ENCODE data around the gene LRP5.
"Not testable (repeated sequence)": the region's sequence is repeated elsewhere in the genome, so short reads cannot be mapped to it uniquely, and the experiment has no call there.

LRP5 gene

DNA sequence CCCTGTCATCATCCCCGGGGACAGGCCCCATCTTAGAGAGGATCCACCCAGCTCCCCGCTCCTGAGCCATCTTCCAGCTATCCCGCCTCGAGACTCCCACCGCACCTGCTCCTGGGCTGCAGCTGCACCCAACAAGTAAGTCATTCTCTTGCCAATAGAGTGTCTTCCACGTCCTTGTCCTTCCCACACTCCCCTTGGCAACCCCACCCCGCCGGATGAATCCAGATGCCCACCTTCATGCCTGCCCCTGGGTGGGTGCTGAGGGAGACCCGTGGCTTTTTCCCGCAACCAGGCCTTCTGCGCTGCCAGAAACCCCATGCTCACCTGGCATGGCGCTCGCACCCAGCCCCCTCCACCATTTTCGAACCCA is 29.5 kb upstream of the LRP5 start:
- no peak for DNase-seq

DNA sequence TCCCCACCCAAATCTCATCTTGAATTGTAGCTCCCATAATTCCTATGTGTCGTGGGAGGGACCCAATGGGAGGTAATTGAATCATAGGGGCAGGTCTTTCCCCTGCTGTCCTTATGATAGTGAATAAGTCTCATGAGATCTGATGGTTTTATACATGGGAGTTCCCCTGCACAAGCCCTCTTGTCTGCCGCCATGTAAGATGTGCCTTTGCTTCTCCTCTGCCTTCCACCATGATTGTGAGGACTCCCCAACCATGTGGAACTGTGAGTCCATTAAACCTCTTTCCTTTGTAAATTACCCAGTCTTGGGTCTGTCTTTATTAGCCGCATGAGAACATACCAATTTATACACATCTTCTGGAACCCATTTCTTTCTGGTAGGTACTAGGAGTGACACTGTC is 27.8 kb upstream of the LRP5 start:
- not testable (repeated sequence) for DNase-seq

DNA sequence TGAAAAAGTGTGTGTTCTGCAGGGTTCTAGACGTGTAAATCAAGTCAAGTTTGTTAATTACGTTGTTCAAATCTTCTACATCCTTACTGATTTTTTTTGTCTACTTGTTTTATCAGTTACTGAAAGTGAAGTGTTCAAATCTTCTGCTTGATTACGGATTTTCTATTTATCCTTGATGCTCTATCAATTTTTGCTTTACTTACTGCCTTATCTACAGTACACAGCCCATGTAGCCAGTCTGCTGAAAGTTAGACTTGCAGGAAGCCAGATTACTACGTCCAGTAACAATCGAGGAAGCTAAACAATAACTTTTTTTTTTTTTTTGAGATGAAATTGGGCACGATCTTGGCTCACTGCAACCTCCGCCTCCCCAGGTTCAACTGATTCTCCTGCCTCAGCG is 25.0 kb upstream of the LRP5 start:
- DNase-seq, result no peak

DNA sequence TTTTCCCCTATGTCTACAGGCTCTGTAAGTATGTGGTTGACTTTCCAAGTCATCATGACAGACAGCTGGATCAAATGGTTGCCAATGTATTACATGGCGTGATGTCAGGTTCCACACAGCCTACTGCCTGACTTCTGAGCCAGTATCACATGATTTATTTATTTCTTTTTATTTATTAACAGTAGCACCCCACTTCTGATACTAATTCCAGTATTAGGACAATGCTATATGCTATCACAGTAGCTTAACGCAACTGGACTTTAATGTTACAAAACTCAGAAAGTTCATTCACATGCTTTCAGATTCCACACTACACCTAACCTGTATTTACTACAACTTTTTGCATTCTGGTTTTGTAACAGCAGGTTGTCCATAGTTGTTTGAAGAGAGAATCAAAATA is 22.9 kb upstream of the LRP5 start:
- DNase-seq, result no peak

DNA sequence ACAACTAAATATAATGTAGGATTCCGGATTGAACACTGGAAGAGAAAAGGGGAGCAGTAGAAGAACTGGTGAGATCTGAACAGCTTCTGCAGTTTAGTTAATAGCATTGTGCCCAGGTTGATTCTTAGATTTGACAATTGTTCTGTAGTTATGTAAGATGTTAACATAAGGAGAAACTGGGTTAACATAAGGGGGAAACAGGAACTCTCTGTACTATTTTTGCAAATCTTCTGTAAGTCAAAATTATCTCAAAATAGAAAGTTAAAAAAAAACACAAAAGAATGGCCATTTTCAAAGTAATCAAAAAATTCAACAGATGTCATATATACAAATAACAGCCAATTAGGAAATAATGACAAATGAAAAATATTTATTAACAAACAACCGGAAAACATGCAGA is 18.7 kb upstream of the LRP5 start:
- DNase-seq, result no peak

DNA sequence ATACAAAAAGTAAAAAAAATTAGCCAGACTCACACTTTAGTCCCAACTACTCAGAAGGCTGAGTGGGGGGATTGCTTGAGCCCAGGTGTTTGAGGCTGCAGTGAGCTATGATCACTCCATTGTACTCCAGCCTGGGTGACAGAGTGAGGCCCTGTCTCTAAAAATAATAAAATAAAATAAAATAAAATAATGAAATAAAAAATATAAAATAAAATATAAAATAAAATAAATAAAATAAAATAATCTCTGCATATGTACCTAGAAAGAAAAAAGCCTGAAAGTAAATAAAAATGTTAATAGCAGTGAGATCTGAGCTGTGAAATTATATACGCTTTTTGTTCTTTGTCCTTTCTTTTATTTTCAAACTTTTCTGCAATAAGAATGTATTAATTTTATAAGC is 17.1 kb upstream of the LRP5 start:
- DNase-seq, result no peak

DNA sequence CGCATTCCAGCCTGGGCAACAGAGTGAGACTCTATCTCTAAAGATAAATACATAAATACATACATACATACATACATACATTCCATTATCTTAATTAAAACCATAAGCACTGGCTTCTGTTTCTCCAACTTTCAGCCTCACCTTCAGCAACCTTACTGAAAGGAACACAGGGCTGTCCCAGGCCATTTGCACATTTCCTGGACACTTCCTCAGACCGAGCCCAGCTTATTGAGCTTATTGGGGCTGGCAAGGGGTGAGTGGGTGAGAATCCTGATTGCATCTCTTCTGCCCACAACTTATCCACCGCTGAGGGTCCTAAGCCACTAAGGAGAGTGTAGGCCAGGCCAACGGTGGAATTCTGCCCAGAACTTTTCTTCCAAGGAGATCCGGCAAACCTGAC is 16.5 kb upstream of the LRP5 start:
- no peak for DNase-seq

DNA sequence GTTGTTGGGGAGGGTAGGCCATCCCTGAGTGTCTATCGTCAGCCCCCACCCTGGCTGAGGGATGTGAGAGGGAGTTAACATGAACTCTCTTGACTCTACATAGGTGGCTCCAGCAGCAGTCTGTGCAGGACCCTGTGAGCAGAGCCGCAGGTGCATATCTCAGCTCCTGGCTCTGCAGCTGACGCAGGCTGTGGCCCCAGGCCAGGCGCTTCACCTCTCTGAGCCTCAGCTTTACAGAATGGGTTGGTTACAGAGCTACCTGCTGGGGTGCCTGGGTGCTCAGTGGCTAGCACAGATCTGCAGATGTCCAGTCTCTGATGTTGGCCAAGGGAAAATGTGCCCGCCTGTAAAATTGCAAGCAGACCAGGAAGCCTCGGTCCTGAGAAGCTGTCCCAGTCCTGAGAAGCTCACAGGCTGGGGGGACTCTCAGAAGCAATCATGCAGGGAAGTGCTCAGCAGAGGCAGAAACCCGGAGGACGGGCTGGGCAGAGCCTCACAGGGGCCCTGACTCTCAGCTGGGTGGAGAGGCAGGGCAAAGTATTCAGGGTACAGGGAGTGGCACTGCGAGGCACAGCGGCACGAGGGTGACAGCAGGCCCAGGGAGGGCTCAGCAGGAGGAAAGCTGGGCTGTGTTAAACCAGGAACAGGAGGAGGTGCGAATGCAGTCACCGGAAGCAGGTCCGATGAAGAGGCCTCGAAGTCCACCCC is 15.9 kb upstream of the LRP5 start:
- no peak for DNase-seq

DNA sequence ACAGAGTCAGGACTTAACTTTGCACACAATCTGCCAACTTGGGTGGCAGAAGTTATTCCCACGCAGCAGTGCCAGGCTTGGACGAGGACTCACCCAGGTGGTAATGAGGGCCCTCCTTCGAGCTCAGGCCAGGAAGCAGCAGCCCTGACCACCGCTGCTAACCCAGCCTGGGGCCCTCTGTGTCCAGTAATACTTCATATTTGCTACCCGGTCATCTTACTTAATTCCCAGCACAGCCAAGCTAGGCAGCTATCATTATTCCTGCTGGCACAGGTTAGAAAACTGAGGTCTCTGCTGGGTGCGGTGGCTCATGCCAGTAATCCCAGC is 15.4 kb upstream of the LRP5 start:
- DNase-seq, result no peak

DNA sequence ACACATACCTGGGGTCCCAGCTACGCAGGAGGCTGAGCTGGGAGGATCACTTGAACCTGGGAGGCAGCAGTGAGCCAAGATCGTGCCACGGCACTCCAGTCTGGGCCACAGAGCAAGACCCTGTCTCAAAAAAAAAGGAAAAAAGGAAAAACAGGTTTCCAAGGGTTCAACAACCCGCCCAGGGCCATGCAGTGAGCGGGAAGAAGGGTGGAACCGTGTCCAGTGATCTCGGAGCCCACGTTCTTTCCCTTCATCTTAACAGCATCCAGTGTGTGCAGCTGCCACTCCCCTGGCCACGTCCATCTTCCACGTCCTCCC is 14.9 kb upstream of the LRP5 start:
- no peak for DNase-seq

DNA sequence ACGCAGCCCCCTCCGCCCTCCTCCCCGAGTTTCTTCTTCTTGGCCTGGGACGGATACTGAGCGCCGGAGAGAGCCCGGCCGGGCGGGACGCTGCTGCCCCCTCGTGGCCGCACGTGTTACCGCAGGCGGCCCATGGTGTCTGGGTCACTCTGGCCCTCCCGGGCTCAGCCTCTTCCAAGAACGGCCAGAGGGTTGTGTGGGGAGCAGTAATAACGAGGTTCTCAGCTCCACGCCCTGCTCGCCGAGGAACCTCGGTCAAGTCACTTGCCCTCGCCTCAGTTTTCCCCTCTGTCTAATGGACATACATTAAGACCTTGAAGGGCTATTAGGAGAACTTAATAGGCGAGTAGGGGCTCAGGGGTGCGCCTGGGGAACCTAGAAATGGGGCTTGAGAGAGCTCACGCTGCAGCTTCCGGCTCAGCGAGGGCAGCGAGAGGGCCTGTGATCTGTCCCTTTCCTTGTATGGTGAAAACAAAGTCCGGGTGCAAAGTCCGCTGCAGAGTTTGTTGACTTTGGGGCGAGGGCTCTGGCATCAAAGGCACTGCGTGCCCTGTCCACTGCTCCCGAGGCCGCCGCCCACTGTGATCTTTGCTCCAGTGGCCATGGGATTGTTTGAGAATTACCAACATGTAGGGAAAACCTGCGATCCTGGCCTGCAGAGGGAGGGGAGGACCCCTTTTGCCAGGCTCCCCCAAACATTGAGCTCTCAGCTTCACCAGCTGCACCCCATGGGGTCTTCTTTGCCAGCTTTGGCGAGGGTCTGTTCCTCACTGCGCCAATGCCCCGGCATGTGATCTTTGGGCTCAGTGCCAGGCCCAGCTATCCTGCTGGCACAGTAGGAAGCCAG is 14.4 kb upstream of the LRP5 start:
- DNase-seq, result peak; percentile 58

DNA sequence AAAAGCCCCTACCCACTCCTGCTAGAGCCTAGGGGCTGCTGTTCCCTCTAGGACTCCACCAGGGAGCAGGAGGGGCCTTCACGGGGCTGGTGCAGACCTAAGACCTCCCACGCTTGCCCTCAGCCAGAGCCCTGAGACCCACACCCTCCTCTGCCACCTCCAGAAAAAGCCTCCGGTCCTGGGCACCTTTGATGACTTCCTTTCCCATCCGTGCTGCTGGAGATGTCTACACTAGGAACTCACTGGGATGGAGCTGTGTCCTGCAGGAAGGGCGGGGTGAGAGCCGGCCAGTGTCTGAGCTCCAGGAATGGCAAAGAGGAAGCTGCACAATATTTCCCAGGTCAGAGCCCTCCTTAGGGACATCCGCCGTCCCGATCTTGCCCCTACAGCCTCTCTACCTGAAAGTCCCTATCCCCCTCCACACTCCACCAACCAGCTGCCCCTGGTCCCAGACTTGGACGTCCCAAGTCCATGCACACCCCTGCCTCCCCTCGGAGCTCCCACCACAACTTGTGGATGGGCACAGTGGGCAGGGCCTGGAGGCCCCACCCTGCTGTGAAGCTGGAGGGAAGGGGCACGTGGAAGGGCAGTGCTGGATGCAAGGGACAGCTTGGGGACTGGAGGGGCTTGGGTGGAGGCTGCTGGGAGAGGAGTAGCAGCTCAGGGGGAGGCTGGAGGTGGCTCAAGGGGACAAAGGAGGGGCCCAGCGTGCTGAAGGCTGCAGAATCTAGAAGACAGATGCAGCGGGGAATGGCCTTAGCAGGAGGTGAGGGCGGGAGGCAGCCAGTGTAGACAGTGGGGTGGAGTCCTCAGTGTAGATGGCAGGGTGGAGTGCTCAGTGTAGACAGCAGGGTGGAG is 13.5 kb upstream of the LRP5 start:
- DNase-seq, result no peak

DNA sequence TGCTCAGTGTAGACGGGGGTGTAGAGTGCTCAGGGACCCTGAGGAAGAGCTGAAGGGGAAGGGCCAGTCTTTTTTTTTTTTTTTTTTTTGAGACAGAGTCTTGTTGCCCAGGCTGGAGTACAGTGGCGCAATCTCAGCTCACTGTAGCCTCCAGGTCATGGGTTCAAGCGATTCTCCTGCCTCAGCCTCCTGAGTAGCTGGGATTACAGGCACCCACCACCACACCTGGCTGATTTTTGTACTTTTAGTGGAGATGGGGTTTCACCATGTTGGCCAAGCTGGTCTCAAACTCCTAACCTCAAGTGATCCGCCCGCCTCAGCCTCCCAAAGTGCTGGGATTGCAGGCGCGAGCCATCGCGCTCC is 12.9 kb upstream of the LRP5 start:
- not testable (repeated sequence) for DNase-seq

DNA sequence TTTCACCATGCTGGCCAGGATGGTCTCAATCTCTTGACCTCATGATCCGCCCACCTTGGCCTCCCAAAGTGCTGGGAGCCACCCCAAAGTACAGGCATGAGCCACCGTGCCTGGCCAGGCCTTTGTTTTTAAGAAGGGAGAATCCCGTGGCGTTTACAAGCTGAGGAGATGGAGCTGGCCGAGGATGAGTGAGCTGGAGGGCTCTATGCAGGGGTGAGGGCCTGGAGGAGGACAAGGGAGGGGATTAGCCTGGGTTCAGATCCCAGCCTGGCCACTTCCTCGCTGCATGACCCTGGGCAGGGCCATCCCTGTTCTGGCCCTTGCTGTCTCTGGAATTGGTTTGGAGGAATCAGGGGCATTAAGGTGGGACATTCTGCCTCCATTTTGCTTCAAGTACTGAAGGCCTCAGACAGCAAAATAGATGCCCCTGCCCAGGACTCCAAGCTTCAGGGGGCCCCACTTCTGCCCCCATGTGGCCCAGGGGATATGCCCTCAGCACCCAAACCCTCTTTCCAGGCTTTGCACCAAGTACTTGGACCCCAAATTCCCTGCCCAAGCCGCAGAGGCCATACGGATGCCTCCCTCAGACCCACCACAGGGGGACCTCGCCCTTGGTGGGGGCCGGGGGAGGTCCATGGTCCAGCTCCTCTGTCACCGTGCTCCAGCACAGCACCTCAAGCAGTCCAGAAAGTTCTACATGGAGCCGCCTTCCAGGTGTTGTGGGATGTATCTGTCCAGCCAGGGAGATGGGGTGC is 12.1 kb upstream of the LRP5 start:
- no peak for DNase-seq

DNA sequence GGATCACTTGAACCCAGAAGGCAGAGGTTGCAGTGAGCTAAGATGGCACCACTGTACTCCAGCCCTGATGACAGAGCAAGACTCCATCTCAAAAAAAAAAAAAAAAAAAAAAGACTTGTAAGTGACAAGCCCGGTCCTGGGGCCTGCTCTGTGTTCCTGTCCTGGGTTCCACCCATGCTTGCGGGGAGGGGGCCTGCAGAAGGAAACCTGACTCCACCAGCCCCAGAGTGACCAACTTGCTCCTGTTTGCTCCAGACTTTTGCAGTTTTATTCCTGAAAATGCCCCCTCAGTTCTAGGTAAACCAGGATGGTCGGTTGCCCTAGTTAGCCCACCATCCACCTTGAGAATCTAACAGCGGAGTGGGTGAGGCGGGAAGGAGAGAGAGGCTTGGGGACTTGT is 10.1 kb upstream of the LRP5 start:
- DNase-seq, result no peak

DNA sequence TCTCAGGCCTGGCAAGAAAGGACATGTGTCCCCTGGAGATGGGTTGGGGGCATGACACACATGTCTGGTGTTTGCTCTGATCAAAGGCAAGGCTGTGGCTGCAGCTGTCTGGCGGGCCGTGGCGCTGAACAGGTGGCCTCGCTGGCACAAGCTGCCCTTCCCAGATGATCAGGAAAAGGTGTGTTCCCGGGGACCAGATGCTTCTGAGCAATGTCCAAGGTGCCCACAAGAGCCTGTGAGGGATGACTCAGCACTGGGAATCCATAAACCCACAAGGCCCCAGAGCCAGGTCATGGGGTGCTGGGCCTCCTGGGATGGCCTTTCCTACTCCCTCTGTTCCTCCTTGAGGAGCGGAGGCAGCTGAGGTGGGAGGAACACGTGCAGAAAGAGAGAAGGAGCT is 9.7 kb upstream of the LRP5 start:
- DNase-seq, result no peak

DNA sequence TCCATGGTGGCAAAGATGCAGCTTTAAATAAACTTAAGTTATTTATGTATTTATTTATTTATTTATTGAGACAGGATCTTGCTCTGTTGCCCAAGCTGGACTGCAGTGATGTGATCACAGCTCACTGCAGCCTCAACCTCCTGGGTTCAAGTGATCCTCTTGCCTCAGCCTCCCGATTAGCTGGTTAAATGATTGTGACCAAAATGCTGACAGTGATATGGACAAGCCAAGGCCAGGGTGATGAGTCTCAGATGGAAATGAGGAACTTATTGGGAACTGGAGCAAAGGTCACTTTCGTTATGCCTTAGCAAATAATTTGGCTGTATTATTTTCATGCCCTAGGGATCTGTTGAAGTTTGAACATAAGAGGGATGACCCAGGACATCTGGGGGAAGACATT is 9.3 kb upstream of the LRP5 start:
- no peak for DNase-seq

DNA sequence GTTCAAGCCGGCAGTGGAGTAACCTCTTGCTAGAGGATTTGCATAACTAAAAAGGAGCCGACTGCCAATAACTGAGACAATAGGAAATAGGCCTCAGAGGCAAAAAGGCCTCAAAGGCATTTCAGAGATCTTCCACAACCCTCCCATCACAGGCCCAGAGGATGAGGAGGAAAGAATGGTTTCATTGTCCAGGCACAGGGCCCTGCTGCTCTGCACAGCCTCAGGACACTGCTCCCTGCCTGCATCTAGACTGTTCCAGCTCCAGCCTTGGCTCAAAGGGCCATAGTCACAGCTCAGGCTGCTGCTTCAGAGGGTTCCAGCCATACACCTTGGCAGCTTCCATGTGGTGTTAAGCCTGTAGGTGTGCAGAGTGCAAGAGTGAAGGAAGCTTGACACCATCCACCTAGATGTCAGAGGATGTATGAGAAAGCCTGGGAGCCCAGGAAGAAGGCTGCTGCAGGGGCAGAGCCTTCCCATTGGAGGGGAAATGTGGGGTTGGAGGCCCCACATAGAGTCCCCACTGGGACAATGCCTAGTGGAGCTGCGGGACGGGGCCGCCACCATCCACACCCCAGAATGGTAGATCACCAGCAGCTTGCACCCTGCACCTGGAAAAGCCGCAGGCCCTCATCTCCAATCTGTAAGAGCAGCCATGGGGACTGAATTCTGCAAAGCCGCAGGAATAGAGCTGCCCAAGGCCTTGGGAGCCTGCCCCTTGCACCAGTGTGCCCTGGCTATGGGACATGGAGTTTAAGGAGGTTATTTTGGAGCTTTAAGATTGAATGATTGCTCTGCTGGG is 8.2 kb upstream of the LRP5 start:
- DNase-seq, result no peak

DNA sequence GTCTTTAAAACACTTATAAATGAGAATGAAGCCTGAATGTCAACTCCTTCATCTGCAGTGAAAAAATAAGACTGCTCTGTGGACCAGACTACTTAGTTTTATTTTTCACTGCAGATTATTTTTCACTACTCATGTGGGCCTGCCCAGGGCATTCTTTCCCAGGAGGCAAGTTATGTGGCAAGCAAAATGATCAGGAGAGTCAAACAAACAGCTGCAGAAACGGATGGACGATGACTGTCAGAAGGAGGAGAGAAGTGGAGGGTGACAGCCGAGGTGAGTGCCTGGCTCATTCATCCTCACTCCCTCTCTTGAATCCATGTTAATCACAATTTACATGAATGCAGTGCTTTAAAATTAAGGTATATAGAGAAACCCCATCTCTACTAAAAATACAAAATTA is 5.8 kb upstream of the LRP5 start:
- DNase-seq, result no peak

DNA sequence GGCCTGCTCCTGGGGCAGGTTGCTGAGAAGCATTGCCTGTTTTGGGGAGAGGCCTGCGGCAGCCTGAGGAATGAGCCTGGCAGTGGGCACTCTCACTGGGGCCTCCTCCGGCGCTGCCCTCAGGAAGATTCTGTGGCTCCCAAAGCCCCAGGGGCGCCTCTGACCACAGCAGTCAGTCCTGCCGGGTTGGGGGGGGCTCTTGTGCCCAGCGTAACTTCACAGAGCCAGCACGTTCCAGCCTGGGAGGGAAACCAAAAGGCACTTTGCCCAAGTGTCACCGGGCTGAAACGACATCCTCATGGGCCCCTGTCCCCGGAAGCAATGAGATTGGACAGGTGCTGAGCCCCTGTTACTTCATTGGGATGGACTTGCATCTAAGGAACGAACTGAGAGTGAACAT is 4.3 kb upstream of the LRP5 start:
- no peak for DNase-seq

DNA sequence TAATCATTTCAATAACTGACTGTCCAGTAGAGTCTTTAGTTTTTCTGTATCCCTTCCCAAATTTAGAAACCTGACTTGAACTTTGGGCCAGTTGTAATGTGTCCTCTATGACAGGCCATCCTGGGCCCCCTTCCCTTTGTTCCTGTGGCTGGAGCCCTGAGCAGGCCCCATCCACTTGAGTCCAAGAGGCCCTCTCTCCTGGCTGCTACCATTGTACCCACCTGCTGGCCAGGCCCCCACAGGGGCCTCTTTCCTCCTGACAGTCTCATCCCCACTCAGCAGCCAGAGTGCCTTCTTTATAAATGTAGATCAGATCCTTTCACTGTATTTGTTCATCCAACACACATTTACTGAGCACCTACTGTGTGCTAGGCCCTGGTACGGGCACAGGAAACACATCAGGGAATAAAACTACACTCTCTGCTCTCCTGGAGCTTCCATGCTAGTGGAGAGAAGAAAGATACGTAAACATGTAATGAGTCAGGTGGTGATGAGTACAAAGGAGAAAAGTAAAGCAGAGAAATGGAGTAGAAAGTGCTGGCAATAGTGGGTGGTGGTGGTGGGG is 2.7 kb upstream of the LRP5 start:
- no peak for DNase-seq
